Large intestine (tissue), 3 donors: ENCODE measurements around the gene LRMDA. TPM values are rescaled to one million over a fixed set of nuclear protein-coding genes. Genes with fewer than 3 reads are reported as not detected.

Experiments
- DNase-seq, 2 donors: peaks; one replicate each; pipeline versions ENCODE4 v3.0.0 to v3.0.0-alpha.2; 2013
- H3K27ac ChIP-seq: one replicate; pipeline ENCODE4 v1.5.1; 2013; ENCODE audit warnings: low read length
- H3K27me3 ChIP-seq: 2 replicates; pipeline ENCODE4 v1.6.1; 2013; ENCODE audit warnings: low read length; ENCODE audit not compliant: control insufficient read depth, insufficient read depth
- H3K36me3 ChIP-seq: 2 replicates; pipeline ENCODE4 v1.6.1; 2013; ENCODE audit warnings: low read length; ENCODE audit not compliant: control insufficient read depth, insufficient read depth
- H3K4me1 ChIP-seq: one replicate; pipeline ENCODE4 v1.6.1; 2013; ENCODE audit warnings: low read length; ENCODE audit not compliant: control insufficient read depth, insufficient read depth
- H3K4me3 ChIP-seq: one replicate; pipeline ENCODE4 v1.5.1; 2013; ENCODE audit warnings: low read length
- H3K9me3 ChIP-seq: one replicate; pipeline ENCODE4 v1.6.1; 2013; ENCODE audit warnings: mild to moderate bottlenecking, low read depth, low read length, moderate library complexity; ENCODE audit not compliant: control insufficient read depth
- WGBS: methylation state at CpG from one replicate; pipeline ENCODE4 v1.1.5; 2013; ENCODE audit warnings: low lambda C conversion rate; ENCODE audit not compliant: insufficient coverage; 5-methylcytosine and 5-hydroxymethylcytosine counted together
- polyA plus RNA-seq: library from polyadenylated mRNA; unstranded; fragments of 120-200 nt; gene quantifications from one replicate; pipeline ENCODE4 v1.2.1, GENCODE V29; 2013

Gene LRMDA
- polyA plus RNA-seq, 1 donor, result 5.3 TPM

GRCh38 chr10:75476569-75476968 lies 45.1 kb downstream of the LRMDA start:
- no peak overlapping the region for H3K4me3 ChIP-seq
- H3K36me3 ChIP-seq, result no peaks in the 10 kb centered on the region
- no peaks in the 10 kb centered on the region for H3K9me3 ChIP-seq
- no peak overlapping the region for H3K27ac ChIP-seq
- H3K4me1 ChIP-seq, result no peaks in the 10 kb centered on the region
- no peaks in the 10 kb centered on the region for H3K27me3 ChIP-seq
- DNase-seq, result no peak

- Histone ChIP-seq H3K27me3 (no peaks in the 10 kb centered on the region), H3K4me3 (no peak overlapping the region)
- no CpG with 5 or more reads among the region's 3 CpGs for WGBS
Measured at GRCh38 chr10:75476985-75477384, 45.6 kb downstream of the LRMDA start.

GRCh38 chr10:75477680-75478079 lies 46.3 kb downstream of the LRMDA start:
- Histone ChIP-seq H3K4me3 (no peak overlapping the region), H3K27me3 (no peaks in the 10 kb centered on the region), H3K9me3 (no peaks in the 10 kb centered on the region), H3K4me1 (no peaks in the 10 kb centered on the region), H3K36me3 (no peaks in the 10 kb centered on the region), H3K27ac (no peak overlapping the region)
- DNase-seq, result no peak
- WGBS, result no CpG with 5 or more reads among the region's 4 CpGs

More at GRCh38 chr10:75476985-75477384, 45.6 kb downstream of the LRMDA start:
- DNase-seq, result no peak
- no peak overlapping the region for H3K27ac ChIP-seq
- H3K4me1 ChIP-seq, result no peaks in the 10 kb centered on the region
- H3K36me3 ChIP-seq, result no peaks in the 10 kb centered on the region
- no peaks in the 10 kb centered on the region for H3K9me3 ChIP-seq

- Histone ChIP-seq H3K4me1 (no peaks in the 10 kb centered on the region), H3K36me3 (no peaks in the 10 kb centered on the region), H3K27me3 (no peaks in the 10 kb centered on the region), H3K9me3 (no peaks in the 10 kb centered on the region), H3K27ac (no peak overlapping the region), H3K4me3 (no peak overlapping the region)
- DNase-seq, result no peak
- 100% methylated on average over 1 of the region's 3 CpGs for WGBS
Measured at GRCh38 chr10:75480374-75480773, 49.0 kb downstream of the LRMDA start.

- no CpG with 5 or more reads among the region's 1 CpG for WGBS
- DNase-seq, result no peak
- H3K4me1 ChIP-seq, result no peaks in the 10 kb centered on the region
- no peaks in the 10 kb centered on the region for H3K27me3 ChIP-seq
- H3K9me3 ChIP-seq, result no peaks in the 10 kb centered on the region
- no peak overlapping the region for H3K4me3 ChIP-seq
- no peaks in the 10 kb centered on the region for H3K36me3 ChIP-seq
- no peak overlapping the region for H3K27ac ChIP-seq
Measured at GRCh38 chr10:75483188-75483587, 51.8 kb downstream of the LRMDA start.

- no CpG with 5 or more reads among the region's 1 CpG for WGBS
Measured at GRCh38 chr10:75484717-75485116, 53.3 kb downstream of the LRMDA start.

GRCh38 chr10:75486591-75486990 lies 55.2 kb downstream of the LRMDA start:
- DNase-seq, result no peak
- Histone ChIP-seq H3K27ac (no peak overlapping the region), H3K27me3 (no peaks in the 10 kb centered on the region), H3K36me3 (no peaks in the 10 kb centered on the region), H3K9me3 (no peaks in the 10 kb centered on the region), H3K4me1 (no peaks in the 10 kb centered on the region), H3K4me3 (no peak overlapping the region)
- no CpG with 5 or more reads among the region's 2 CpGs for WGBS

More at GRCh38 chr10:75484717-75485116, 53.3 kb downstream of the LRMDA start:
- Histone ChIP-seq H3K4me1 (no peaks in the 10 kb centered on the region), H3K27ac (no peak overlapping the region), H3K27me3 (no peaks in the 10 kb centered on the region), H3K9me3 (no peaks in the 10 kb centered on the region), H3K4me3 (no peak overlapping the region), H3K36me3 (no peaks in the 10 kb centered on the region)
- no peak for DNase-seq

- Histone ChIP-seq H3K36me3 (no peaks in the 10 kb centered on the region), H3K27ac (no peak overlapping the region), H3K4me1 (no peaks in the 10 kb centered on the region), H3K9me3 (no peaks in the 10 kb centered on the region), H3K4me3 (no peak overlapping the region), H3K27me3 (no peaks in the 10 kb centered on the region)
- no peak for DNase-seq
- 71% methylated on average over 1 of the region's 4 CpGs for WGBS
Measured at GRCh38 chr10:75487087-75487754, 55.8 kb downstream of the LRMDA start.

GRCh38 chr10:75487755-75488125 lies 56.3 kb downstream of the LRMDA start:
- DNase-seq, result no peak
- Histone ChIP-seq H3K27me3 (no peaks in the 10 kb centered on the region), H3K4me1 (no peaks in the 10 kb centered on the region), H3K36me3 (no peaks in the 10 kb centered on the region), H3K9me3 (no peaks in the 10 kb centered on the region), H3K27ac (no peak overlapping the region), H3K4me3 (no peak overlapping the region)
- WGBS, result no CpG with 5 or more reads among the region's 2 CpGs

- Histone ChIP-seq H3K4me3 (no peak overlapping the region), H3K4me1 (peaks cover 14% of the 10 kb centered on the region), H3K27me3 (no peaks in the 10 kb centered on the region), H3K36me3 (no peaks in the 10 kb centered on the region), H3K9me3 (no peaks in the 10 kb centered on the region), H3K27ac (no peak overlapping the region)
- no peak for DNase-seq
- 100% methylated on average over 1 of the region's 3 CpGs for WGBS
Measured at GRCh38 chr10:75492173-75492925, 60.9 kb downstream of the LRMDA start.

- H3K36me3 ChIP-seq, result no peaks in the 10 kb centered on the region
- no CpG with 5 or more reads among the region's 3 CpGs for WGBS
- H3K9me3 ChIP-seq, result no peaks in the 10 kb centered on the region
- no peaks in the 10 kb centered on the region for H3K27me3 ChIP-seq
- peaks cover 16% of the 10 kb centered on the region for H3K4me1 ChIP-seq
- H3K27ac ChIP-seq, result no peak overlapping the region
- no peak for DNase-seq
- no peak overlapping the region for H3K4me3 ChIP-seq
Measured at GRCh38 chr10:75493464-75493863, 62.0 kb downstream of the LRMDA start.
